Measurements from ENCODE around the gene TNS1. TPM values are rescaled to one million over a fixed set of nuclear protein-coding genes. Genes with fewer than 3 reads are reported as not detected.

The TNS1 gene
- total and polyA plus RNA-seq, 9 of the 15 experiments (the other 6 are each of a cell fraction or from before 2014, with no cell fraction given): 0.13 to 2.7 (median 0.77) TPM

DNA sequence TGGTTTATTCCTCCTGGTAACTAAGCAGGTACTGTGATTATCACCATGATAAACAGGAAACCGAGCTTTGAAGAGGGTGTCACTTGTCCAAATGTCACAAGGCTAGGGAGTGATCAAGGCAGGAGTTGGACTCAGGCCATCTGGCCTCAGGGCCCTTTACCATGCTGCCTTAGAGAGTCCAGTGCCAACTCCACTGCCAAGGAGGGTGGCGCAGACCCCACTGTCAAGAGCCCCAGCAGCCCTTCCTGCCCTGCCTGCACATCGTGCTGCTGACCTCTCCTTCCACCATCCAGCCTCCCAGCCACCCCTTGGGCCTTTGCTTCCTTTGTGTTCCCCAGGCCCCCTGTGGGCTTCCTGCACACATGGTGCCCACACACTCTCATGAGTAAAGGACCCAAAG is 48.3 kb downstream of the TNS1 start:
- H3K27me3 ChIP-seq (ENCODE audit: control insufficient read depth in 2 of 2, insufficient read depth in 2 of 2, low read length in 2 of 2): peaks cover 3 to 49% of the 10 kb centered on the region in 2 experiments; a peak in 4 of 5 replicates
- no peaks in the 10 kb centered on the region for H3K9me3 ChIP-seq (replicated peaks; ENCODE audit: control insufficient read depth, insufficient read depth, low read depth, low read length)
- H3K79me2 ChIP-seq (ENCODE audit: control insufficient read depth, insufficient read depth, low read length): no peaks in the 10 kb centered on the region
- no peak overlapping the region for H3K27ac ChIP-seq (ENCODE audit: extremely low read depth, low read depth, low read length)
- ChIA-PET POLR2A (interaction anchor here (0.7 kb wide), 1 partner anchor 68 kb away, joined by 3 read pairs; no protein-coding TSS in a partner anchor), CTCF (ENCODE audit: low intra/inter-chr PET ratio) (no interaction called here)
- no peaks in the 10 kb centered on the region for H3K9me1 ChIP-seq (ENCODE audit: control insufficient read depth, insufficient read depth, low read length)
- in situ Hi-C loops (cut with MboI) (no loop called here), intact Hi-C loops (cut with micrococcal nuclease) (no loop called here)
- FAIRE-seq (no peak), DNase-seq (ENCODE audit: extremely low read depth in 1 of 4, low spot score in 3 of 4) (no peak), ATAC-seq (no peak)
- no peaks in the 10 kb centered on the region for H3K36me3 ChIP-seq (ENCODE audit: control insufficient read depth, insufficient read depth, low read length)
- 0% methylated on average over 3 of the region's 3 CpGs for WGBS (ENCODE audit: insufficient coverage, low coverage, missing lambda C conversion rate)
- H3K4me2 ChIP-seq (ENCODE audit: insufficient read depth, low read length): no peak overlapping the region
- BruUV-seq (replicated peaks): no TSS peak
- H3K4me3 ChIP-seq: no peak overlapping the region
- H3K4me1 ChIP-seq (replicated peaks in 1 of 2; ENCODE audit: control insufficient read depth in 2 of 2, insufficient read depth in 2 of 2, low read length in 2 of 2): no peaks in the 10 kb centered on the region
- no peak overlapping the region for H3K9ac ChIP-seq (ENCODE audit: insufficient read depth in 1 of 2, low read depth in 2 of 2, low read length in 2 of 2)
- no peak overlapping the region for H2AFZ ChIP-seq (ENCODE audit: low read depth, low read length)
- H4K20me1 ChIP-seq (replicated peaks; ENCODE audit: control insufficient read depth, insufficient read depth, low read length): no peaks in the 10 kb centered on the region
- TF ChIP-seq NCOA4 (IDR thresholded peaks at IDR 0.05; ENCODE audit: partially characterized antibody) (no peak), FOXK1 (CRISPR knock-in tag; IDR thresholded peaks at IDR 0.05; ENCODE audit: borderline replicate concordance) (no peak), TAF9B (IDR thresholded peaks at IDR 0.05; ENCODE audit: partially characterized antibody) (no peak), GABPA (tag; conservative IDR thresholded peaks at IDR 0.05; ENCODE audit: low read depth) (no peak), ZNF668 (CRISPR knock-in tag; IDR thresholded peaks at IDR 0.05) (no peak), EGR1 (conservative IDR thresholded peaks at IDR 0.05) (no peak), ZNF584 (CRISPR knock-in tag; IDR thresholded peaks at IDR 0.05; ENCODE audit: low read depth) (no peak), KHSRP (IDR thresholded peaks at IDR 0.05) (no peak), SREBF2 (CRISPR knock-in tag; IDR thresholded peaks at IDR 0.05) (no peak), GABPB2 (CRISPR knock-in tag; conservative IDR thresholded peaks at IDR 0.05) (no peak), ZNF217 (CRISPR knock-in tag; IDR thresholded peaks at IDR 0.05) (no peak), SMARCA5 (IDR thresholded peaks at IDR 0.05) (no peak), GATA2 (CRISPR knock-in tag; IDR thresholded peaks at IDR 0.05) (no peak)
- TF ChIP-seq, protein P1, sequence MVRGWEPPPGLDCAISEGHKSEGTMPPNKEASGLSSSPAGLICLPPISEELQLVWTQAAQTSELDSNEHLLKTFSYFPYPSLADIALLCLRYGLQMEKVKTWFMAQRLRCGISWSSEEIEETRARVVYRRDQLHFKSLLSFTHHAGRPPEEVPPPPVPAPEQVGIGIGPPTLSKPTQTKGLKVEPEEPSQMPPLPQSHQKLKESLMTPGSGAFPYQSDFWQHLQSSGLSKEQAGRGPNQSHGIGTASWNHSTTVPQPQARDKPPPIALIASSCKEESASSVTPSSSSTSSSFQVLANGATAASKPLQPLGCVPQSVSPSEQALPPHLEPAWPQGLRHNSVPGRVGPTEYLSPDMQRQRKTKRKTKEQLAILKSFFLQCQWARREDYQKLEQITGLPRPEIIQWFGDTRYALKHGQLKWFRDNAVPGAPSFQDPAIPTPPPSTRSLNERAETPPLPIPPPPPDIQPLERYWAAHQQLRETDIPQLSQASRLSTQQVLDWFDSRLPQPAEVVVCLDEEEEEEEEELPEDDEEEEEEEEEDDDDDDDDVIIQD (CRISPR knock-in tag; IDR thresholded peaks at IDR 0.05): no peak
- TF ChIP-seq, protein P2, sequence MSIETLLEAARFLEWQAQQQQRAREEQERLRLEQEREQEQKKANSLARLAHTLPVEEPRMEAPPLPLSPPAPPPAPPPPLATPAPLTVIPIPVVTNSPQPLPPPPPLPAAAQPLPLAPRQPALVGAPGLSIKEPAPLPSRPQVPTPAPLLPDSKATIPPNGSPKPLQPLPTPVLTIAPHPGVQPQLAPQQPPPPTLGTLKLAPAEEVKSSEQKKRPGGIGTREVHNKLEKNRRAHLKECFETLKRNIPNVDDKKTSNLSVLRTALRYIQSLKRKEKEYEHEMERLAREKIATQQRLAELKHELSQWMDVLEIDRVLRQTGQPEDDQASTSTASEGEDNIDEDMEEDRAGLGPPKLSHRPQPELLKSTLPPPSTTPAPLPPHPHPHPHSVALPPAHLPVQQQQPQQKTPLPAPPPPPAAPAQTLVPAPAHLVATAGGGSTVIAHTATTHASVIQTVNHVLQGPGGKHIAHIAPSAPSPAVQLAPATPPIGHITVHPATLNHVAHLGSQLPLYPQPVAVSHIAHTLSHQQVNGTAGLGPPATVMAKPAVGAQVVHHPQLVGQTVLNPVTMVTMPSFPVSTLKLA (conservative IDR thresholded peaks at IDR 0.05): no peak
- TF ChIP-seq, protein P3, sequence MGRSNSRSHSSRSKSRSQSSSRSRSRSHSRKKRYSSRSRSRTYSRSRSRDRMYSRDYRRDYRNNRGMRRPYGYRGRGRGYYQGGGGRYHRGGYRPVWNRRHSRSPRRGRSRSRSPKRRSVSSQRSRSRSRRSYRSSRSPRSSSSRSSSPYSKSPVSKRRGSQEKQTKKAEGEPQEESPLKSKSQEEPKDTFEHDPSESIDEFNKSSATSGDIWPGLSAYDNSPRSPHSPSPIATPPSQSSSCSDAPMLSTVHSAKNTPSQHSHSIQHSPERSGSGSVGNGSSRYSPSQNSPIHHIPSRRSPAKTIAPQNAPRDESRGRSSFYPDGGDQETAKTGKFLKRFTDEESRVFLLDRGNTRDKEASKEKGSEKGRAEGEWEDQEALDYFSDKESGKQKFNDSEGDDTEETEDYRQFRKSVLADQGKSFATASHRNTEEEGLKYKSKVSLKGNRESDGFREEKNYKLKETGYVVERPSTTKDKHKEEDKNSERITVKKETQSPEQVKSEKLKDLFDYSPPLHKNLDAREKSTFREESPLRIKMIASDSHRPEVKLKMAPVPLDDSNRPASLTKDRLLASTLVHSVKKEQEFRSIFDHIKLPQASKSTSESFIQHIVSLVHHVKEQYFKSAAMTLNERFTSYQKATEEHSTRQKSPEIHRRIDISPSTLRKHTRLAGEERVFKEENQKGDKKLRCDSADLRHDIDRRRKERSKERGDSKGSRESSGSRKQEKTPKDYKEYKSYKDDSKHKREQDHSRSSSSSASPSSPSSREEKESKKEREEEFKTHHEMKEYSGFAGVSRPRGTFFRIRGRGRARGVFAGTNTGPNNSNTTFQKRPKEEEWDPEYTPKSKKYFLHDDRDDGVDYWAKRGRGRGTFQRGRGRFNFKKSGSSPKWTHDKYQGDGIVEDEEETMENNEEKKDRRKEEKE (IDR thresholded peaks at IDR 0.05; ENCODE audit: borderline replicate concordance in 1 of 2, control insufficient read depth in 1 of 2, low read depth in 2 of 2, low read length in 1 of 2): no peak

All from K562 (cell line).